HepG2 (cell line): ENCODE results near the gene SRC. TPM values are rescaled to one million over a fixed set of nuclear protein-coding genes. Genes with fewer than 3 reads are reported as not detected.

Experiments
- ARID3A ChIP-seq: IDR thresholded peaks from 2 replicates; pipeline ENCODE4 v1.6.1; 2012; ENCODE audit warnings: low read depth, low read length, improper control_type of control experiment
- EED ChIP-seq: sonication (generic); formaldehyde crosslinking; IDR thresholded peaks from 2 replicates; pipeline ENCODE4 v1.5.0; 2020; ENCODE audit warnings: mild to moderate bottlenecking, missing genetic modification reagents
- GMEB1 ChIP-seq: sonication (generic); formaldehyde crosslinking; IDR thresholded peaks from 2 replicates; pipeline ENCODE4 v1.5.1; 2020; ENCODE audit warnings: missing genetic modification reagents, mild to moderate bottlenecking, borderline replicate concordance
- KLF9 ChIP-seq: IDR thresholded peaks from 2 replicates; pipeline ENCODE4 v1.6.1; 2016; ENCODE audit warnings: low read depth
- MIER2 ChIP-seq: IDR thresholded peaks from 2 replicates; pipeline ENCODE4 v1.6.1; 2016; ENCODE audit warnings: missing biosample characterization, missing genetic modification reagents
- PPARG ChIP-seq: conservative IDR thresholded peaks from 2 replicates; pipeline ENCODE4 v1.6.1; 2016; ENCODE audit warnings: missing biosample characterization, missing genetic modification reagents
- SKI ChIP-seq: fragments of 450-650 bp; IDR thresholded peaks from one replicate; pipeline ENCODE4 v1.6.1; 2018; ENCODE audit warnings: mild to moderate bottlenecking; ENCODE audit not compliant: partially characterized antibody
- SNRNP70 ChIP-seq: fragments of 200-400 bp; formaldehyde crosslinking; IDR thresholded peaks from 2 replicates; pipeline ENCODE4 v1.6.1; 2017; ENCODE audit warnings: mild to moderate bottlenecking, low read depth, low read length, moderate library complexity
- SP1 ChIP-seq, 2 experiments: fragments of 450-650 bp in 1 of 2; sonication (generic) in 1 of 2; formaldehyde crosslinking in 1 of 2; IDR thresholded peaks; 2 replicates each; pipeline versions ENCODE4 v1.4.0 to v1.6.1; 2016 to 2020; ENCODE audit warnings: missing genetic modification reagents in 1 of 2
- TRAFD1 ChIP-seq: sonication (generic); formaldehyde crosslinking; IDR thresholded peaks from 2 replicates; pipeline ENCODE4 v1.5.1; 2020; ENCODE audit warnings: missing genetic modification reagents, mild to moderate bottlenecking, borderline replicate concordance
- ZBTB7A ChIP-seq: sonication (generic); formaldehyde crosslinking; IDR thresholded peaks from 2 replicates; pipeline ENCODE4 v1.8.0; 2022; ENCODE audit warnings: mild to moderate bottlenecking, missing genetic modification reagents
- ZC3H4 ChIP-seq: sonication (generic); formaldehyde crosslinking; IDR thresholded peaks from 2 replicates; pipeline ENCODE4 v1.4.0; 2020; ENCODE audit warnings: missing genetic modification reagents, borderline replicate concordance
- ZNF12 ChIP-seq: sonication (generic); formaldehyde crosslinking; IDR thresholded peaks from 2 replicates; pipeline ENCODE4 v1.5.0; 2020; ENCODE audit warnings: missing genetic modification reagents
- ZNF326 ChIP-seq: sonication (generic); formaldehyde crosslinking; IDR thresholded peaks from 2 replicates; pipeline ENCODE4 v1.4.0; 2020; ENCODE audit warnings: missing genetic modification reagents, borderline replicate concordance
- ZNF567 ChIP-seq: sonication (generic); formaldehyde crosslinking; IDR thresholded peaks from 2 replicates; pipeline ENCODE4 v1.8.1; 2023; ENCODE audit warnings: mild to moderate bottlenecking, missing genetic modification reagents, borderline replicate concordance
- ZNF687 ChIP-seq: sonication (generic); formaldehyde crosslinking; IDR thresholded peaks from 2 replicates; pipeline ENCODE4 v1.5.1; 2020; ENCODE audit warnings: mild to moderate bottlenecking, missing genetic modification reagents, moderate library complexity
- ZNF780A ChIP-seq: sonication (generic); formaldehyde crosslinking; IDR thresholded peaks from 2 replicates; pipeline ENCODE4 v1.8.0; 2022; ENCODE audit warnings: mild to moderate bottlenecking, missing genetic modification reagents, moderate library complexity
- ZNF781 ChIP-seq: sonication (generic); formaldehyde crosslinking; IDR thresholded peaks from 2 replicates; pipeline ENCODE4 v1.5.1; 2020; ENCODE audit warnings: borderline replicate concordance, mild to moderate bottlenecking, missing genetic modification reagents; ENCODE audit errors: not compliant biosample characterization
- polyA plus RNA-seq, 8 experiments: library from polyadenylated mRNA; depleted of rRNA in 3 of 8; stranded (reverse) in 7 of 8; unstranded in 1 of 8; fragments of >200 nt; fragmentation: Illumina TruSeq in 4 of 8; extraction: Trizol in 4 of 8; gene quantifications; 2 replicates each; pipeline versions ENCODE4 v1.2.1 to v1.2.3, GENCODE V29; 2011 to 2016; ENCODE audit warnings: low read depth in 4 of 8, missing spikeins in 1 of 8, mixed read lengths in 1 of 8; ENCODE audit not compliant: insufficient read depth in 1 of 8
- total RNA-seq, 5 experiments: library from RNA; depleted of rRNA; stranded (reverse); fragments of >200 nt; fragmentation: Illumina TruSeq; extraction: Trizol; gene quantifications; 2 replicates each; pipeline ENCODE4 v1.2.3, GENCODE V29; 2016; ENCODE audit warnings: low read depth in 1 of 5

The SRC gene
- total and polyA plus RNA-seq, 2 of the 13 experiments (the other 11 are each of a cell fraction or from before 2014, with no cell fraction given): 54.7 to 192 TPM

- TF ChIP-seq SNRNP70 (no peak), SP1 (IDR thresholded peaks at IDR 0.05) (no peak), SP1 (CRISPR knock-in tag; IDR thresholded peaks at IDR 0.05) (no peak), KLF9 (CRISPR knock-in tag) (no peak; the same call in 1 of the 2 replicates), ZNF567 (CRISPR knock-in tag) (no peak), GMEB1 (CRISPR knock-in tag) (peak; percentile 43; the same call in 1 of the 2 replicates), ZNF12 (no peak), ZNF781 (CRISPR knock-in tag) (no peak), ZNF780A (no peak), ZNF687 (CRISPR knock-in tag) (peak; percentile 22; the same call in 1 of the 2 replicates), ZBTB7A (CRISPR knock-in tag) (peak; percentile 86; the same call in 1 of the 2 replicates), EED (CRISPR knock-in tag) (no peak), PPARG (peak; percentile 47; the same call in 1 of the 2 replicates), MIER2 (CRISPR knock-in tag) (peak; percentile 63; the same call in 1 of the 2 replicates), ZC3H4 (CRISPR knock-in tag) (peak; percentile 69; the same call in 1 of the 2 replicates), ARID3A (no peak), SKI (peak; percentile 43), TRAFD1 (no peak; the same call in 1 of the 2 replicates), ZNF326 (CRISPR knock-in tag) (no peak)
Observed at GRCh38 chr20:37337208-37337991, 8.5 kb upstream of the SRC start (continued).
